Neural cell (in vitro differentiated cells): ENCODE data around the gene MICU1. TPM values are rescaled to one million over a fixed set of nuclear protein-coding genes. Genes with fewer than 3 reads are reported as not detected.
"Not testable (repeated sequence)": the region's sequence is repeated elsewhere in the genome, so short reads cannot be mapped to it uniquely, and the experiment has no call there.

Source experiments
- H2AFZ ChIP-seq: fragments of 200-600, 300-800 bp; sonication (generic), shearing (Covaris generic); 2 replicates; pipeline ENCODE4 v1.6.0; 2014; ENCODE audit warnings: low read depth, mild to moderate bottlenecking, antibody characterized with exemption, low read length, moderate library complexity
- H3F3A ChIP-seq: fragments of 200-600 bp; shearing (Covaris generic); 2 replicates; pipeline ENCODE4 v1.6.1; 2016; ENCODE audit warnings: mild to moderate bottlenecking, moderate library complexity, mixed read lengths, antibody characterized with exemption, low read length; ENCODE audit not compliant: insufficient read depth, poor library complexity, severe bottlenecking
- H3K27ac ChIP-seq: fragments of 200-600, 300-800 bp; sonication (generic), shearing (Covaris generic); 2 replicates; pipeline ENCODE4 v1.5.1; 2014; ENCODE audit warnings: mild to moderate bottlenecking, low read length, moderate library complexity
- H3K27me3 ChIP-seq: fragments of 300-800, 200-600 bp; sonication (generic), shearing (Covaris generic); 2 replicates; pipeline ENCODE4 v1.6.0; 2014; ENCODE audit warnings: mild to moderate bottlenecking, low read depth, low read length, moderate library complexity; ENCODE audit not compliant: insufficient read depth
- H3K36me3 ChIP-seq: fragments of 300-800, 200-600 bp; sonication (generic), shearing (Covaris generic); 2 replicates; pipeline ENCODE4 v1.5.1; 2014; ENCODE audit warnings: mild to moderate bottlenecking, antibody characterized with exemption, low read length, moderate library complexity; ENCODE audit not compliant: insufficient read depth
- H3K4me2 ChIP-seq: fragments of 300-800, 200-600 bp; sonication (generic), shearing (Covaris generic); 2 replicates; pipeline ENCODE4 v1.6.0; 2014; ENCODE audit warnings: mild to moderate bottlenecking, low read length
- H3K4me3 ChIP-seq: fragments of 300-800, 200-600 bp; sonication (generic), shearing (Covaris generic); 2 replicates; pipeline ENCODE4 v1.5.1; 2014; ENCODE audit warnings: mild to moderate bottlenecking, low read length, moderate library complexity
- H3K79me2 ChIP-seq: fragments of 200-600 bp; shearing (Covaris generic); replicated peaks from 2 replicates; pipeline ENCODE4 v1.6.0; 2014; ENCODE audit warnings: mild to moderate bottlenecking, low read length, moderate library complexity; ENCODE audit not compliant: insufficient read depth
- H3K9ac ChIP-seq: fragments of 300-800, 200-600 bp; sonication (generic), shearing (Covaris generic); 2 replicates; pipeline ENCODE4 v1.6.1; 2016; ENCODE audit warnings: mild to moderate bottlenecking, low read length, mixed read lengths
- H3K9me2 ChIP-seq: fragments of 200-600 bp; shearing (Covaris generic); 2 replicates; pipeline ENCODE4 v1.6.1; 2016; ENCODE audit warnings: mild to moderate bottlenecking, low read length, mixed read lengths; ENCODE audit not compliant: insufficient read depth
- H3K9me3 ChIP-seq: fragments of 200-600, 300-800 bp; sonication (generic), shearing (Covaris generic); 2 replicates; pipeline ENCODE4 v1.6.1; 2016; ENCODE audit warnings: mild to moderate bottlenecking, mixed run types, low read length, moderate library complexity, mixed read lengths
- H4K20me1 ChIP-seq: fragments of 200-600 bp; shearing (Covaris generic); 2 replicates; pipeline ENCODE4 v1.6.1; 2016; ENCODE audit warnings: mild to moderate bottlenecking, mixed run types; ENCODE audit not compliant: insufficient read depth
- CTCF ChIP-seq: fragments of 450-650 bp; IDR thresholded peaks from 2 replicates; pipeline ENCODE4 v1.5.1; 2014; ENCODE audit warnings: antibody characterized with exemption, mild to moderate bottlenecking, moderate library complexity; ENCODE audit not compliant: poor library complexity, severe bottlenecking
- EP300 ChIP-seq: fragments of 450-650 bp; conservative IDR thresholded peaks from 2 replicates; pipeline ENCODE4 v1.6.1; 2014; ENCODE audit warnings: antibody characterized with exemption, mild to moderate bottlenecking, moderate library complexity; ENCODE audit not compliant: poor library complexity, severe bottlenecking
- EZH2 ChIP-seq: fragments of 200-600, 300-800 bp; shearing (Covaris generic), sonication (generic); IDR thresholded peaks from 2 replicates; pipeline ENCODE4 v1.6.1; 2014; ENCODE audit warnings: antibody characterized with exemption, low read length, borderline replicate concordance, mild to moderate bottlenecking; ENCODE audit not compliant: insufficient read depth, poor library complexity, severe bottlenecking
- MXI1 ChIP-seq: fragments of 450-650 bp; conservative IDR thresholded peaks from 2 replicates; pipeline ENCODE4 v1.6.1; 2014; ENCODE audit warnings: antibody characterized with exemption, mild to moderate bottlenecking; ENCODE audit not compliant: poor library complexity, severe bottlenecking
- POLR2AphosphoS5 ChIP-seq: IDR thresholded peaks from 2 replicates; pipeline ENCODE4 v1.6.1; 2012
- RAD21 ChIP-seq: fragments of 450-650 bp; conservative IDR thresholded peaks from 2 replicates; pipeline ENCODE4 v1.6.1; 2014; ENCODE audit warnings: antibody characterized with exemption, mild to moderate bottlenecking, moderate library complexity
- REST ChIP-seq: IDR thresholded peaks from 2 replicates; pipeline ENCODE4 v1.6.1; 2012; ENCODE audit warnings: borderline replicate concordance
- SMC3 ChIP-seq: fragments of 450-650 bp; conservative IDR thresholded peaks from 2 replicates; pipeline ENCODE4 v1.6.1; 2014; ENCODE audit warnings: antibody characterized with exemption, mild to moderate bottlenecking, moderate library complexity; ENCODE audit not compliant: poor library complexity
- TAF1 ChIP-seq: IDR thresholded peaks from 2 replicates; pipeline ENCODE4 v1.6.1; 2012; ENCODE audit warnings: low read depth
- polyA plus RNA-seq: library from polyadenylated mRNA; depleted of rRNA; stranded (reverse); fragments of >200 nt; gene quantifications from 2 replicates; pipeline ENCODE4 v1.2.3, GENCODE V29; 2014

Gene MICU1
- polyA plus RNA-seq, 1 donor from 2014 or later = 86.0 TPM

GRCh38 chr10:72470666-72471065 lies 155.2 kb downstream of the MICU1 start:
- H3K4me2 ChIP-seq = no peak overlapping the region
- no peak for TF ChIP-seq EP300
- TF ChIP-seq EZH2 = no peak
- no peak for TF ChIP-seq CTCF
- TF ChIP-seq POLR2AphosphoS5 = no peak
- TF ChIP-seq MXI1 = no peak
- TF ChIP-seq RAD21 = no peak
- TF ChIP-seq SMC3 = no peak
- no peaks in the 10 kb centered on the region for H3K36me3 ChIP-seq
- H4K20me1 ChIP-seq = no peaks in the 10 kb centered on the region
- no peak overlapping the region for H2AFZ ChIP-seq
- H3K9ac ChIP-seq = no peak overlapping the region
- no peaks in the 10 kb centered on the region for H3K9me3 ChIP-seq
- no peaks in the 10 kb centered on the region for H3K9me2 ChIP-seq
- no peaks in the 10 kb centered on the region for H3F3A ChIP-seq
- no peak overlapping the region for H3K27ac ChIP-seq
- no peaks in the 10 kb centered on the region for H3K79me2 ChIP-seq
- no peak overlapping the region for H3K4me3 ChIP-seq
- no peaks in the 10 kb centered on the region for H3K27me3 ChIP-seq

- not testable (repeated sequence) for H3K27ac ChIP-seq, H4K20me1 ChIP-seq, H3K79me2 ChIP-seq, H3K27me3 ChIP-seq, H3F3A ChIP-seq, H3K9me2 ChIP-seq, H3K4me2 ChIP-seq, H3K9ac ChIP-seq, H3K36me3 ChIP-seq, H3K9me3 ChIP-seq, H3K4me3 ChIP-seq, H2AFZ ChIP-seq
Observed at GRCh38 chr10:72467064-72467463, 158.8 kb downstream of the MICU1 start.

GRCh38 chr10:72466018-72466417 lies 159.9 kb downstream of the MICU1 start:
- H3K9ac ChIP-seq = no peak overlapping the region
- no peaks in the 10 kb centered on the region for H4K20me1 ChIP-seq
- no peaks in the 10 kb centered on the region for H3F3A ChIP-seq
- H3K4me3 ChIP-seq = no peak overlapping the region
- TF ChIP-seq EZH2 (no peak), REST (no peak), POLR2AphosphoS5 (no peak), MXI1 (no peak), SMC3 (no peak), RAD21 (no peak), CTCF (no peak), TAF1 (no peak), EP300 (no peak)
- no peaks in the 10 kb centered on the region for H3K9me3 ChIP-seq
- no peaks in the 10 kb centered on the region for H3K79me2 ChIP-seq
- H3K27me3 ChIP-seq = no peaks in the 10 kb centered on the region
- no peaks in the 10 kb centered on the region for H3K36me3 ChIP-seq
- H2AFZ ChIP-seq = no peak overlapping the region
- H3K27ac ChIP-seq = no peak overlapping the region
- no peaks in the 10 kb centered on the region for H3K9me2 ChIP-seq
- H3K4me2 ChIP-seq = no peak overlapping the region
